NCI-H510A (cell line): ENCODE results near the gene TRIM46.

Experiments used
- DNase-seq: peaks from one replicate; lab custom pipeline; 2025; lab: John Stamatoyannopoulos, UW

The TRIM46 gene, protein sequence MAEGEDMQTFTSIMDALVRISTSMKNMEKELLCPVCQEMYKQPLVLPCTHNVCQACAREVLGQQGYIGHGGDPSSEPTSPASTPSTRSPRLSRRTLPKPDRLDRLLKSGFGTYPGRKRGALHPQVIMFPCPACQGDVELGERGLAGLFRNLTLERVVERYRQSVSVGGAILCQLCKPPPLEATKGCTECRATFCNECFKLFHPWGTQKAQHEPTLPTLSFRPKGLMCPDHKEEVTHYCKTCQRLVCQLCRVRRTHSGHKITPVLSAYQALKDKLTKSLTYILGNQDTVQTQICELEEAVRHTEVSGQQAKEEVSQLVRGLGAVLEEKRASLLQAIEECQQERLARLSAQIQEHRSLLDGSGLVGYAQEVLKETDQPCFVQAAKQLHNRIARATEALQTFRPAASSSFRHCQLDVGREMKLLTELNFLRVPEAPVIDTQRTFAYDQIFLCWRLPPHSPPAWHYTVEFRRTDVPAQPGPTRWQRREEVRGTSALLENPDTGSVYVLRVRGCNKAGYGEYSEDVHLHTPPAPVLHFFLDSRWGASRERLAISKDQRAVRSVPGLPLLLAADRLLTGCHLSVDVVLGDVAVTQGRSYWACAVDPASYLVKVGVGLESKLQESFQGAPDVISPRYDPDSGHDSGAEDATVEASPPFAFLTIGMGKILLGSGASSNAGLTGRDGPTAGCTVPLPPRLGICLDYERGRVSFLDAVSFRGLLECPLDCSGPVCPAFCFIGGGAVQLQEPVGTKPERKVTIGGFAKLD

DNA sequence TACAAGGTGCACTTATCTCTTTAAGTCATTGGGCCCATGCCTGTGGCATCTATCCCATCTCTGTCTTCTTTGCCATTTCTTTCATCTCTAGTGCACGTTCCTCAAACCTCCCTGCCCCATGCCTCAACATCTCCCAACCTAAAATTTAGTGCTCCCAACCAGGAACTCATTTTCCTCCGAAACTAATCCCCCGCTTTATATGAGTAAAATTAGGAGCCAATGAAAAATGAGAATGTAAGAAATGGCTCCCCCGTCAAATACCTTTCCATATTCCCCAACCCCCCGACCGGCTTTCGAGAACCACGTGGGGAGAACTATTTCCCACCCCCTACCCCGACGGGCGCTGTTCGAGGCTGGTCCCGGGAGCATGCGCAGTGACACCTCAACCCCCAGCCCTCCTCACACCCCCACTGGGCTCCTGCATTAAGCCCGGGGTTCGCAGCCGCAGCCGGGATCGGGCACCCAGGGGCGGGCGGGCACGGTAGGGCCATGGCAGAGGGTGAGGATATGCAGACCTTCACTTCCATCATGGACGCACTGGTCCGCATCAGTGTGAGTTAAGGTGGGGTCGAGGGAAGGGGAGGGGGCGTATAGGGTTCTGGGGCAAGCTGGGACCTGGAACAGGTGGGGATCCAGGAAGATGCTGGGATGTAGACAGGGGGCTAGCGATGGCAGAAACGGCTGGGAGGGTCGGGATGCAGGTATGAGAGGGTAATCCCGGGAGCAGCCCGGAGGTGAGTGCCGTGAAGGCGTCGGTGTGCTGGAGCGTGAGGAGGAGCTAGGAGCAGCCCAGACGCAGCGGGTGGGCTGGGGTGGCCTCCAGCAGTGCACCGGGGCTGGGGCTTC lies at the start of gene TRIM46:
TSS of gene TRIM46 (plus strand) at position 372 of the 846 bp plus-strand sequence. CDS start at position 490, 118 bp downstream.
- peak; percentile 59 for DNase-seq

DNA sequence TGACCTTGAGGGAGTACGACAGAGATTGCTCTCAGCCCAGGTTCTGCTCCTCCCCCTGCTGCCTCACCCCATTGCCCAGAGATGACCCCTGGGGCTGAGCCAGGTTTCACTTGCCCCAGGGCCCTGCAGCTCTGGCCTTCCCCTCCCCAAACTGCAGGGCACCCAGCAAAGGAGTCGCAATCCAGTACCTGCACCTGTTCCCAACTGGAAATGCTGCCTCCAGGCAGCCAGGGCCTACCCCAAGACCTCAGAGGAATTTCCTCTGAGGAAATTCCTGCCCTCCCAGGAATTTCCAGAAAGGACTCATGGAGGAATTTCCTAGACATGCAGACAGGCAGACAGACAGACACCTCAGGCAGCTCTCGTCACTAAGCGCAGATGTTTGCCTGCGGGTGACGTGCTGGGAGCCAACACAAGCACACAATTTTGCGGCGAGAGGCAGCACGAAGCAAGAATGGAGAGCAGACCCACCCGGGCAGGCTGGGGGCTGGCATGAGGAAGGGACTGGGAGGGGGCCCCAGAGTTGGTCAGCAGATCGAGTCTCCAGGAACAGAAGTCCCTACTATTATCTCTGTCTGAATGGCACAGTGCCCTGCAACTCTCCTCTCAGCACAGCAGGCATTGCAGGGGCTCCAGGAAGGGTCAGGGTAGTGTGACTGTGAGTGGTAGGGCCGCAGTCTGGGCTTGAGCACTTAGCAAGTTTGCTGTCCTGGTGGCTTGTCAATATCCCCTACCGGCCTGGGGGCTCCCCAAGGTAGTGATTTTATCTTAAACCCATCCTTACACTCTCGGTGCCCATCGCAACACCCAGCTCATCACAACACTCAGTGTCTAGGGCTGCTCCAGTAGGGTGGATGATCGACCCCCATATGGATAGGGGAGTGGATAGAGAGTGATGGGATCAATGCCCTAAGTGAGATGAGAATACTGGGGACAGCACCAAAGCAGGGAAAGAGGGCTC lies 48.9 kb upstream of the TRIM46 start:
- DNase-seq = no peak

DNA sequence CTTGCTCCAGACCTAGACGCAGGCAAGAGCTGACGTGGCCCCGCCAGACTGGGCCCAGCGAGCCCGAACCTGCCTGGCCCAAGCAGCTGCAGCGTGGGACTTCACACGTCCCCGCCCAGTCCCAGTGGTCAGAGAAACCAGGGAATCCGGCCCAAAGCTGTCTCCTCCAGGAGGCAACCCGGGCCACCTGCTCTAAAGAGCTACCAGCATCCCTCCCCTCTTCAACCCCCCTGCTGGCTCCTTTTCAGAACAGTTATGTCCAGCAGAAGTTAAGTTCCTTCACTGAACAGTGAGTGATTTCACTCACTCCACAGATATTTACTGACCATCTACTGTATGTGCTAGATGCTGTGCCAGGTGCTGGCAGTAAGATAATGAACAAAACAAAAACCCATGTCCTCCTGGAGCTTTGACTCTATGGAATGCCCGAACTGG lies 48.1 kb upstream of the TRIM46 start:
- no peak for DNase-seq

DNA sequence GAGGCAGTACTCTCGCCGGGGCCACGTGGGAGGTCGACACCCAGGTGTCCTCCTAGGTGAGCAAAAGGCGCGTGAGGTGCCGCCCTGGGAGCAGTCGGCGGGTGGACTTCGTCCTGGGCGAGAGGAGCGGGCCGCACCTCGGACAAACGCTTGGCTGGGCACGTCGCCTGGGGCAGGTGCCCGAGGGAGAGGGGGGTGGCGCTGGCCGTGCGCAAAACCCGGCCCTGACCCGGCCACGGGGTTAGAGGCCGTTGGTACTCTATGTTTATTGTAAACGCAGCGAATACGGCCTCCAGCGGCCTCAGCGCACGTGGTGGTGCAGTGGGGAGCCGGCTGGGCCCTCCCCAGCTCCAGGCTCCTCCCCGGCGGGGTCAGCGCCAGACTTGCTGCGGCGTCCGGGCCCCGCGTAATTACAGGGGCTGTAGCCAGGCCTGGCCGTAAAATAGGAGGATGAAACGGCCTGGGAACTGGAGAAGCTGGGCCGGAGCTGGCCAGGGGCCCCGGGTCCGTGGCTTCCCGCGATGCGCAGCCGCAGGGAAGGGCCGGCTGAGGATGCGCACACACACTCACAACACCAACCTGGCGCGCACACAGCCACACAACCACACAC lies 47.6 kb upstream of the TRIM46 start:
- DNase-seq = peak; percentile 24

DNA sequence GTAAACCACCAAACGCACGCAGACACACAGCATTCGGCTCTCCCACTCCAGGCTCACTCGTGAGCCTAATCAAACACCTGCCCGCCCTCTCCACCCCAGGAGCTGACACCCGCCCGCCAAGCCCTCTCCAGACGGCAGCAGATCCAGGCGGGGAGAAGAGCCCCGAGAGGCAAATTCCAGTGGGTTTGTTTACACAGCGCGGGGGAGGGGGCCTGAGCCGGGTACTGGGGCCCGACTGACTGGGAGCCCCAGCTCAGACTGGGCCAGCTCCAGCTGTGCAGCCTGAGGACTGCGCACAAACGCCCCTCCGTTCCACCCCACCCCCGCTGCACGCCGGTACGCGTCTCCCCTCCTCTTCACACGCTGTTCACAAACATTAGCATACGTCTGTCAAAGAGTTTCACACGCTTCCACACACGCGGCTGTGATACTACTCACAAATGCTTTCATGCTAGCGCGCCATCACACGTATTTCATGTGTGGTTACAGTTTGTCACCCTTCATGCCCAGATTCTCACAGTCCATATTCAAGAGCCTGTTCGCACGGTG lies 47.0 kb upstream of the TRIM46 start:
- peak; percentile 41 for DNase-seq

DNA sequence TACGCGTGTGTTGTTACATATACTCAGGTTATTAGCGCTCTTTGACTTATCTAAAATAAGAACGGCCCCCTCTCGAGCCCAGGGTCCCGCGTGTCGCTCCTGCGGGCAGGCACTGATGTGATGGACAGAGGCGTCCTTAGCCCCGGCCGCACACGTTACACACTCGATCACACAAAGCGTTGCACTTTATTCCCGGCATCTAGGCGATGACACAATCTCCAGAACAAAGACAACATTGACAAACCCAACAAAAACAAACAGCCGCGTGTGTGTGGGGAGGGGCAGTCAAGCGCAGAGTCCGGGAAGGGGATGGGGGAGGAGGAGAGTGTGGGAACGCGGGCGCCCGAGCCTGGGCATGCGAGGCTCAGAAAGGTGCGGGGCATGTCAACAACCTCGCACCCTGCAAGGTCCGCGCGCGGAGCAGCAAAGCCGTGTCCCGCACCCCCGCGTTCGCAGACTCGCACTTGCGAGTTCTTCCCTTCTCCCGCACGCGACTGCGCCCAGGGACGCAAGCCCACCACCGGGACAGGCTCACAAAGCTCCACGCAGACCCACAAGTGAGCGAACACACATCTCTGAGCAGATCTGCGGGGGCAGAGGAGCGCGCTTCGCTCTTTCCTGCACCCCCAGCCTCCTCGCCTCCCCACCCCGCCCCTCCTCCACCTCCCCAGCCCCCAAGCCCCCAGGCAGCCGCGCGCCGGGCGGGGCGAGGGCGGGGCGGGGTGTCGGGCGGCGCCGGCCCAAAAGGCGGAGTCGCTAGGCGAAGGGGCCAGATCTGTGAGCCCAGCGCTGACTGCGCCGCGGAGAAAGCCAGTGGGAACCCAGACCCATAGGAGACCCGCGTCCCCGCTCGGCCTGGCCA lies 46.3 kb upstream of the TRIM46 start, which contains the start of gene EFNA1:
TSS of gene EFNA1 (plus strand) at position 772 of the 862 bp plus-strand sequence. CDS start 102 bp downstream, outside the sequence.
- DNase-seq = no peak

DNA sequence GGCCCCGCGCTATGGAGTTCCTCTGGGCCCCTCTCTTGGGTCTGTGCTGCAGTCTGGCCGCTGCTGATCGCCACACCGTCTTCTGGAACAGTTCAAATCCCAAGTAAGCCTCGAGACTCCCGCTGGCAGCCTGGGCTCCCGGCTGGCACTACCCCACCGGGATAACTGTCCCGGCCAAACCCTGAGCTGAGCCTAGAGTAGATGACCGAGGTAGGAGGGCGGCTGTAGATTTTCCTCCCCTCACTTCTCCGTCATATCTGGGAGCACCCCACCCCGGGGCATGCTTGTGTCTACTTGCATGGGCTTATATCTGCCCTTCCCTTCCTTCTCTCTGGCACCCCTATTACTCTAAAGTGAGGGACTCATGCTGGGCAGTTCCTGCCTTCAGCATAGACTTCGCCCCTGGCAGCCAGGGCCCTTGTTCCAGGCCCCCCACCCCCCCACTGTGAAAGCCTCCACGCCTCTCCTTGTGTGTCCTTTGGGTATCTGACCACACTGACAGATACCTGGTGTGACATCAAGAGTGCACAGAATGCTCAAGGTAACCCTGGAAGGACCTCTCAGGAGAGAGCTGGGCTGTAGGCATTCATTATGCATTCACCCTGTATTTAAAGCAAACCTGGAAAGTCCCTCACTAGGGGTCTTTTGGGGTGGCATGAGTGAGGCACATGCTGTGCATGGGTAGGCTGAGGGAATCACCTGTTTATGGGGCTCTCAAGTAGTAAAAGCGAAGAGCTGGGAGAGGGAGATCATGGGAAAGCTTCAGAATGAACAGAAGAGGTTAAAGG lies 45.5 kb upstream of the TRIM46 start:
- DNase-seq = no peak

DNA sequence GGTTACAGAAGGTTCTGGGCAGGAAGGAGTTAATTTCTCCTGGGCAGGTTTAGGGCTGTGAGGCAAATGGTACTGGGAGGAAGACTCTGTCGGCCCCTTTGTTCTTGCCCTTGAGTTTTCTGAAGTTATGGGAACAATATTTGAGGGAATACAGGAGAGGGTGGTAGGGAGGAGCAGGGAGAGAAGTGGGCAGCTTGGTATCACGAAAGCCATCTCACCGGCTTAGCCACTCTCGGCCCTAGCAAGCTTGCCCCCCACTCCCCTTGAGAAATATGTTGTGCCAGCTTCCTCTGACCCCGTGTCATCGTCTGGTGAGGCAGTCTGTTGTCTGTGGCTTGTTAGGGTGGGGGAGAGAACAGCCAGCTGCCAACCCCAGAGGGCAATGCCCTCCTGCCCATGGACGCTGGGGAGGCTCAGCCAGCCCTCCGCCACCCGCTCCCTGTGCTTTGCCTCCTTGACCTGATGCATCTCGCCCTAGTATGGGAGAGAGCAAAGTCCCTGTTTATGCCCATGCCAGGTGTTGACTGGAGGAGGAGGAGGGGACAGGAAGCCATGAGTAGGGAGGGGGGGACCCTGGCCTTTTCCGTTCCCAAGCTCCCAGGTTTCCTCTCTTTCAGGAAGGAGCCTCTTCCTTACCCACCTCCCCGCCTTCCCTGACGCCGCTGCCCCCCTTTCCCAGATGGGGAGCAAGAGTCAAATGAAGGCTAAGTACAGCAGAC lies 44.7 kb upstream of the TRIM46 start:
- peak; percentile 65 for DNase-seq

DNA sequence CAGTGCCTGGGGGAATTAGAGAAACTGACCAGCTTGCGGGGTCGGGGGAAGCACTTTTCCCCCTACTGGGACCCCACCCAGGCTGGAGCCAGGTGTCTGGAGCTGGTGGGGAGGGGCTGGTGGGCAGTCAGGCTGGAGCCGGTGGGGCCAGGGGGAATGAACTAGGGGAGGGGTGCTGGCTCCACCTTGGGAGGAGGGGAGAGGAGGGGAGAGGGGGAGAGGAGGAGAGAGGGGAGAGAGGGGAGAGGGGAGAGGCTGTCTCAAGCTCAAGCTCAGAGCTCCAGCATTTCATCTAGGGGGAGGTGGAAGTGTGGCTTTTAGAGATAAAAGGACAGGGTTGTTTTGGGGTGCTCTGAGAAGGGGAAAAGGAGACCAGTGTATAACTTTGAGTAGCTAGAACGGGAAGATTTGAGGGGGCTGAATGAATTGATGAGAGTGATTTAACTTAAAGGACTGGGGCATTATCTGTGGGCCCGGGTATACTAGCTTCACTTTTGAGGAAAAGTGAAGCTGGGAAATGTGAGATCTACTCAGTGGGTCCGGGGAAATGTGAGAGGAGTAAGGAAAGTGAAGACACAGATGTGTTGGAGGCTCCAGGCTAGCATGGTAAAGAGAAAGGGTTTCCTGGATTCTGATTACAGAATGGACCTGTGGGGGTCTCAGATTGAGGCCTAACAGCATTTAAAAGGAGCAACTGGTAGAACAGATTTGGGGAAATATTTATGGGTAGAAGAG lies 43.2 kb upstream of the TRIM46 start:
- DNase-seq = no peak

DNA sequence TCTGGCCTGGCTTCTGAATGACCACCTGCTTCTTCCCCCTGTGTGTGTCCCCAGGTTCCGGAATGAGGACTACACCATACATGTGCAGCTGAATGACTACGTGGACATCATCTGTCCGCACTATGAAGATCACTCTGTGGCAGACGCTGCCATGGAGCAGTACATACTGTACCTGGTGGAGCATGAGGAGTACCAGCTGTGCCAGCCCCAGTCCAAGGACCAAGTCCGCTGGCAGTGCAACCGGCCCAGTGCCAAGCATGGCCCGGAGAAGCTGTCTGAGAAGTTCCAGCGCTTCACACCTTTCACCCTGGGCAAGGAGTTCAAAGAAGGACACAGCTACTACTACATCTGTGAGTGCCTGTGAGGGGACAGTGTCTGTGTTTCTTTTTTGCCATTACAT lies 42.4 kb upstream of the TRIM46 start:
- DNase-seq = no peak

DNA sequence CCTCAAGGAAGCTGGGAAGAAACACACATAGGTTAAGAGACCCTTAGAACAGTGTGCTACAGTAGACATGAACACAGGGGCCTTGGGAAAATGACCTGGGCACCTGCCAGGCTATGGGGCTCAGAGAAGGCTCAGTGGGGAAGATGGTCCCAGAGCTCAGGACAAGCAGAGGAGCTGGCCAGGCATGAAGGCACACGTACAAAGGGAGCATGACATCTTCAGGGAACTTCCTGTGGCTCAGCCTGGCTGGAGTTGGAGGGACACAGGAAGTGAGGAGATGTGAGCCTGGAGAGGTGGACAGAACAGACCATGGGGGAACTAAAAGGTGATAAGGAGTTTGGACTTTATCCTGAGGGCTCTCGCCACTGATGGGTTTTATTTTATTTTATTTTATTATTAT lies 41.8 kb upstream of the TRIM46 start:
- no peak for DNase-seq

DNA sequence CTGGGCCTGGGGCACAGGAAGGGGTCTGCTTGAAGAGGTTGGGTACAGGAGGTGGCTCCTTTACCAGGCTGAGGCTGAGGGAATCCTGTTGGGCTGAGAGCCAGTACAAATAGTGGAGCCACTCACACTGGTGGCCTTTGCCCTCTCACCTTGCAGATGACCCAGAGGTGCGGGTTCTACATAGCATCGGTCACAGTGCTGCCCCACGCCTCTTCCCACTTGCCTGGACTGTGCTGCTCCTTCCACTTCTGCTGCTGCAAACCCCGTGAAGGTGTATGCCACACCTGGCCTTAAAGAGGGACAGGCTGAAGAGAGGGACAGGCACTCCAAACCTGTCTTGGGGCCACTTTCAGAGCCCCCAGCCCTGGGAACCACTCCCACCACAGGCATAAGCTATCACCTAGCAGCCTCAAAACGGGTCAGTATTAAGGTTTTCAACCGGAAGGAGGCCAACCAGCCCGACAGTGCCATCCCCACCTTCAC lies 39.8 kb upstream of the TRIM46 start:
- DNase-seq = no peak

DNA sequence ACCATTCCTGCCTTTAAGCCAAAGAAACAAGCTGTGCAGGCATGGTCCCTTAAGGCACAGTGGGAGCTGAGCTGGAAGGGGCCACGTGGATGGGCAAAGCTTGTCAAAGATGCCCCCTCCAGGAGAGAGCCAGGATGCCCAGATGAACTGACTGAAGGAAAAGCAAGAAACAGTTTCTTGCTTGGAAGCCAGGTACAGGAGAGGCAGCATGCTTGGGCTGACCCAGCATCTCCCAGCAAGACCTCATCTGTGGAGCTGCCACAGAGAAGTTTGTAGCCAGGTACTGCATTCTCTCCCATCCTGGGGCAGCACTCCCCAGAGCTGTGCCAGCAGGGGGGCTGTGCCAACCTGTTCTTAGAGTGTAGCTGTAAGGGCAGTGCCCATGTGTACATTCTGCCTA lies 39.3 kb upstream of the TRIM46 start:
- DNase-seq = no peak

DNA sequence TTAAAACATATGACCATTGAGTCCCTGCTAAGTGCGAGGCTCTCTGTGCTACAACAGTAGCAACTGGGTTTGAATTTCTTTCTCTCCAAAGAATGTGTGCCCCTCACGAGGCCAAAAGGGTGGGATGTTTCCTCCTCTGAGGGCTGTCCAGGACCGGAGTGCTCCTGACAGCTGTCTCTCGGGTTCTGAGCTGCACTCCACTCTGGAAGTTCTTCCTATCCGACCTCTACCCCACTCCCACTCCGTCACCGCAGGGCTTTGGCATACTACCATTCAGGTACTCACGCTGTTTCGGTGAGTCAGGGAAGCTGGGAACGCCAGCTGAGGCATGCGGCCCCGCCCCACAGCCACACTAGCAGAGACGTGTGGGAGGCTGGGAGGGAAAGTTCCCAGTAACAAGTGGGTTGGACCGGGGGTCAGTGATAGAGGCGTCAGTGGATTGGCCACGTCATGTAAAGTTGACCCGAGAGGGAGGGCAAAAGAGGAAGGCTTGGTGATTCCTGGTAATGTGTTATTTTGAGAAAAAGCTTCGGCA lies 38.7 kb upstream of the TRIM46 start:
- DNase-seq = peak; percentile 67

DNA sequence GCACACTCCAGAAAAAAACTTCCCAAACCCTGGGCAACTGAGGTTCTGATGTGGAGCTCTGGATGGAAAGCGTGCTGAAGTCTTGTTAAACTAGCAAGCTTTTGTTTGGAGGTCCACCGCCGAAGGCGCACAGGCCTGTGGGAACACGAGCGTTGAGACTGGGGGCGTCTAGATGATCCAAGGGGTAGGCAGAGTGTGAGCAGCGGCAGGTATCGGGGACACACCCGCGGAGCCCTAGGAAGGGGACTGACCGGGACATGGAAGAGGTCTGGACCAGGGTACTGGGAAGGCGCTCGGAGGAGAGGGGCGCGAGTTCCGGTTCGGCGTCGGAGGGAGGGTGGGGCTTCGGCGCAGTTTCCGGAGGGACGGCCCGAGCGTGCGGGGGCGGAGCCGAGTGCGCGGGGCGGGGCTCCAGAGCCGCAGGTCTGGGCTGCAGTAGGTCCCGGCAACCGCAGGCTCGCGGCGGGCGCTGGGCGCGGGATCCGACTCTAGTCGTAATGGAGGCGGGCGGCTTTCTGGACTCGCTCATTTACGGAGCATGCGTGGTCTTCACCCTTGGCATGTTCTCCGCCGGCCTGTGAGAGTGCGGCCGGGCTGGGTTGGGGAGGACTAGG lies 38.1 kb upstream of the TRIM46 start, which contains the start of gene SLC50A1:
TSS of gene SLC50A1 (plus strand) at position 438 of the 614 bp plus-strand sequence. CDS start at position 498, 60 bp downstream.
- peak; percentile 90 for DNase-seq

DNA sequence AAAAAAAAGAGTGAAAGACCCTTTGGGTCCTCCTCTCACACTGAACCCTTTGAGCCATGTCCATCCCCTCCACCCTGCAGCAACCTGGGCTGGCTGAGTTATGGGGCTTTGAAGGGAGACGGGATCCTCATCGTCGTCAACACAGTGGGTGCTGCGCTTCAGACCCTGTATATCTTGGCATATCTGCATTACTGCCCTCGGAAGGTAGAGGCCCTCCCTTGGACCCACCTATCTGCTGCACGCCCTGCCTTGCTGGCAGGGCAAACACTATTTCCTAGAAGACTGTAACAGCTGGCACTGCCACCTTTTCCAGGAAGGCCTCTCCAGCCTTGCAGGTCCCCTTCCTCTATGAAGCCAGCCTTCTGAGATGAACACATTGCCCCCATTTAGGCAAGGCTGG lies 36.9 kb upstream of the TRIM46 start:
- DNase-seq = no peak
